AG08396 (cell line): ENCODE results near the gene TIMM50.

Source experiments
- DNase-seq: peaks from one replicate; pipeline ENCODE4 v3.0.0; 2012; ENCODE audit warnings: low spot score, mixed read lengths

Gene TIMM50

GRCh38 chr19:39500543-39500942 is 19.9 kb downstream of the TIMM50 start:
- no peak for DNase-seq

- DNase-seq: no peak
Measured at GRCh38 chr19:39501340-39501739, 20.7 kb downstream of the TIMM50 start.

GRCh38 chr19:39502640-39503417 is 22.2 kb downstream of the TIMM50 start:
- DNase-seq: peak; percentile 93

- DNase-seq: no peak
Measured at GRCh38 chr19:39506598-39506943, 25.9 kb downstream of the TIMM50 start.

GRCh38 chr19:39506944-39507714 is 26.5 kb downstream of the TIMM50 start:
- DNase-seq: peak; percentile 86

GRCh38 chr19:39507715-39508364 is 27.2 kb downstream of the TIMM50 start:
- DNase-seq: no peak

- no peak for DNase-seq
Measured at GRCh38 chr19:39508629-39509028, 28.0 kb downstream of the TIMM50 start.

GRCh38 chr19:39509233-39509632 is 28.6 kb downstream of the TIMM50 start:
- DNase-seq: no peak

- DNase-seq: no peak
Measured at GRCh38 chr19:39512988-39513387, 32.4 kb downstream of the TIMM50 start.

- DNase-seq: no peak
Measured at GRCh38 chr19:39514840-39515550, 34.4 kb downstream of the TIMM50 start, which contains the start of gene SELENOV. TSS of gene SELENOV (plus strand) at chr19:39515139. CDS start at chr19:39515213, 74 bp downstream.

- no peak for DNase-seq
Measured at GRCh38 chr19:39515551-39516191, 35.0 kb downstream of the TIMM50 start.

- no peak for DNase-seq
Measured at GRCh38 chr19:39516270-39516669, 35.6 kb downstream of the TIMM50 start.

- DNase-seq: no peak
Measured at GRCh38 chr19:39517432-39517831, 36.8 kb downstream of the TIMM50 start.

GRCh38 chr19:39518458-39518857 is 37.8 kb downstream of the TIMM50 start:
- no peak for DNase-seq

- DNase-seq: no peak
Measured at GRCh38 chr19:39518975-39519374, 38.3 kb downstream of the TIMM50 start.

GRCh38 chr19:39520541-39521484 is 40.2 kb downstream of the TIMM50 start:
- no peak for DNase-seq

- DNase-seq: no peak
Measured at GRCh38 chr19:39524495-39524894, 43.9 kb downstream of the TIMM50 start.

GRCh38 chr19:39525205-39525604 is 44.6 kb downstream of the TIMM50 start:
- DNase-seq: no peak

- no peak for DNase-seq
Measured at GRCh38 chr19:39531834-39532232, 51.2 kb downstream of the TIMM50 start.

- peak; percentile 99 for DNase-seq
Measured at GRCh38 chr19:39532233-39533002, 51.8 kb downstream of the TIMM50 start, which contains the start of gene EID2B. TSS of gene EID2B (minus strand) at chr19:39532852. CDS start at chr19:39532802, 50 bp downstream.
